Testis (tissue), 2 donors: ENCODE measurements around the gene NTSR2.

Experiments used
- POLR2A ChIP-seq: fragments of 450-650 bp; IDR thresholded peaks from one replicate; pipeline ENCODE4 v1.6.1; 2017; ENCODE audit warnings: antibody characterized with exemption, mild to moderate bottlenecking, moderate library complexity
- TF ChIP-seq, protein P1 (sequence below), 3 experiments: fragments of 450-650 bp in 2 of 3; fragments of 200-600 bp in 1 of 3; sonication (generic) in 1 of 3; IDR thresholded peaks; one replicate each; pipeline ENCODE4 v1.5.1; 2016 to 2019; ENCODE audit warnings: antibody characterized with exemption in 3 of 3, mild to moderate bottlenecking in 2 of 3, moderate library complexity in 1 of 3

DNA sequence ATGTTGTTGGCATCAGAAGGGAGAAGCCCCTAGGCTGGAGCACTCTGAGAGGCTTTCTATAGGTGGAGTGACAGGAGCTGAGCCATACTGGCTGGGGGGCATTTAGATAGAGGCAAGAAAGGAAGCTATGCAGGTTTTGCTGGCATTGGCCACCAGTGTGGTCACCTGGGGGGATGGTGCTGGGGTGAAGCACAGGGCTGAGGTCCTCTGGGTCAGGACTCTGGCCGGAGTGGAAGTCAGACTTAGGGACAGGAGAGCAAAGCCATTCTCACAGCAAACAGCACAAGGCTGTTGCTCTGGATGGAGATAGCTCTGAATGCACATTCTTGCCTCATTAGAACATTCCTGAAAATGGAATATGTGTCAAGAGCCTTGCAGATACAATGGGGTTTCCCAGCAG, 47.4 kb downstream of the NTSR2 start:
- no peak for TF ChIP-seq POLR2A
- TF ChIP-seq, protein P1, sequence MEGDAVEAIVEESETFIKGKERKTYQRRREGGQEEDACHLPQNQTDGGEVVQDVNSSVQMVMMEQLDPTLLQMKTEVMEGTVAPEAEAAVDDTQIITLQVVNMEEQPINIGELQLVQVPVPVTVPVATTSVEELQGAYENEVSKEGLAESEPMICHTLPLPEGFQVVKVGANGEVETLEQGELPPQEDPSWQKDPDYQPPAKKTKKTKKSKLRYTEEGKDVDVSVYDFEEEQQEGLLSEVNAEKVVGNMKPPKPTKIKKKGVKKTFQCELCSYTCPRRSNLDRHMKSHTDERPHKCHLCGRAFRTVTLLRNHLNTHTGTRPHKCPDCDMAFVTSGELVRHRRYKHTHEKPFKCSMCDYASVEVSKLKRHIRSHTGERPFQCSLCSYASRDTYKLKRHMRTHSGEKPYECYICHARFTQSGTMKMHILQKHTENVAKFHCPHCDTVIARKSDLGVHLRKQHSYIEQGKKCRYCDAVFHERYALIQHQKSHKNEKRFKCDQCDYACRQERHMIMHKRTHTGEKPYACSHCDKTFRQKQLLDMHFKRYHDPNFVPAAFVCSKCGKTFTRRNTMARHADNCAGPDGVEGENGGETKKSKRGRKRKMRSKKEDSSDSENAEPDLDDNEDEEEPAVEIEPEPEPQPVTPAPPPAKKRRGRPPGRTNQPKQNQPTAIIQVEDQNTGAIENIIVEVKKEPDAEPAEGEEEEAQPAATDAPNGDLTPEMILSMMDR (IDR thresholded peaks at IDR 0.05) = no peak
